Mesenteric fat pad (tissue), 1 donor: ENCODE results near the gene SKP1. TPM values are rescaled to one million over a fixed set of nuclear protein-coding genes. Genes with fewer than 3 reads are reported as not detected.
"Not testable (repeated sequence)": the region's sequence is repeated elsewhere in the genome, so short reads cannot be mapped to it uniquely, and the experiment has no call there.

Experiments
- DNase-seq: peaks from one replicate; pipeline ENCODE4 v3.0.0-alpha.2; 2020; ENCODE audit warnings: low spot score
- long read RNA-seq: library from polyadenylated mRNA; unstranded; transcript quantifications from one replicate; pipeline ENCODE4 v2.0.0, GENCODE V29; 2020
- total RNA-seq: library from RNA; stranded (reverse); fragmentation: NEBNext Ultra II Directional; extraction: Animal tissue kit (Norgen Biotek cat#: 25700); gene quantifications from one replicate; pipeline ENCODE4 v1.2.1, GENCODE V29; 2021
- donor health status: DM: yes; HTN: yes; CAD: no.

SKP1 gene
- 288 TPM for total RNA-seq
- long read RNA-seq, full-length matches to known transcripts, result 514 of 528 reads
- long read RNA-seq, partial matches to known transcripts, result 6 of 528 reads
- long read RNA-seq, other reads (novel, unspliced or antisense), result 8 of 528 reads

DNA sequence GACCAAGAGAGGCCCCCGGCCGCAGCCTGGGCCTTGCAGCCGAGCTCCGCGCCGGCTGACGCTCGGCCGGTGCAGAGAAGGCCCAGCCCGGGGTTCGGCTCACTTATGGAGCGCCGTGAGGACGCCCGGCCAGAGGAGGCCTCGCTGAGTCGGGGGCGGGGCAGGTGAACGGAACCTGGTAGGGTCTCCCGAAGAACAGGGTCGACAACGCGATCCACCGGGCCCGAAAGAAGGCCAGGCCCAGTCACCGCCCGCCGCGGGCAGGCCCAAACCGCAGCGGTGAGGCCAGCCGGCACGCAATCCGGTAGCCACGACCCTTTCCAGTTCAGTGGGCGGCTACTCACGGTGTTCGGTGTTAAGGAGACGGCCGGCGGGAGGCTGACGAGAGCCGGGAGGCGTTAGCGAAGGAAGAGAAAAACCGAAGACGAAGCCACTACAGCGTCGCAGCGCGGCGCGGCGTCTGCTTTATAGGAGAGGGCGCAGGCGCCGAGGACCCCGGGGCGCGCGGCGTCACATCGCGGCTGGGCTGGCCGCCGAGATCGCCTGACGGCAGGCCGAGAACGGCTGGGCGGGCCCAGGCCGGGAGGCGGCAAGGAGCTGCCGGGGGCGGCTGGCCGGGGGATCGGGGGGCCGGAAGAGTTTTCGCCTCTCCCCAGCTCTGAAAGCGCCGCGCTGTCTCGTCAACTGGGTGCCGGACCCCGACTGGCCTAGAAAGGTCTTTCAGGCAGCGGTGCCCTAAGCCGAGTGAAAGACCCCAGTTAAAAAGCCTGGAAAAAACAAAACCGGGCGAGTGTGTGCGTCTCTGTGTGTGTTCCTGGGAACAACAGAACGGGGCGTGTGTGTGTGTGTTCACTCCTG, at the start of gene SKP1:
Gene SKP1, minus strand, starts transcription at position 440 of the 858 bp plus-strand sequence. CDS start 2,928 bp downstream, outside the sequence.
- DNase-seq, result peak; percentile 95

DNA sequence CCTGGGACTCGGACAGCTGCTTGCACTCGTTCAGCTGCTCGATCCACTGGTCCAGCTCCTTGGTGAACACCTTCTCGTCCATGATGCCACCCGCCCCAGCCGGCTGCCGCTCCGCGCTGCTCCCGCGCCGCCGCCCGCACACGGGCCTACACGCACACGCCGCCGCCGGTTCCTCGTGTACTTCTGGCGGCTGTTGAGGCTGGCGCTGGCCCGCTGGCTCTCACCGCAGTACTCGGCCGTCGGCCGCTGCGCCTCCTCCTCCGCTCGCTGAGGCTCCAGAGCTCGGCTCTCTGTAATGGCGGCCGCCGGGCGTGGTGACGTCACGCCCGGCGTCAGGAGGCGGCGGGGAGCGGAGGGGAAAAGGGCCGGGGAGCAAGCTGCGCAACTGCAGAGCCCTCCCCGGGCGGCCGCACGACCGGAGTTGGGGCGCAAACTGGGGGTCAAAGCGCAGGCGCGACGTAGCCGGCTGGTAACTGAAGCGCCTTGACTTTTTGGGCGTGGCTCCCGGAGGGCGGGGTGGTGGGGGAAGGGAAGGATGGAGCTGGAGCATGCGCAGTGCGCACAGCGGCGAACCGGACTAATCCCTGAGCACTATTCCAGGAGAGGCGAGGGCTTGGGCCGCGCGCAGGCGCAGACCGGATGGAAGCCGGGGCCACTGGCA, 49.2 kb upstream of the SKP1 start, which contains the start of gene PPP2CA:
Gene PPP2CA, minus strand, starts transcription at position 294 of the 661 bp plus-strand sequence. Its CDS starts 212 bp downstream, at position 82.
- peak; percentile 100 for DNase-seq

DNA sequence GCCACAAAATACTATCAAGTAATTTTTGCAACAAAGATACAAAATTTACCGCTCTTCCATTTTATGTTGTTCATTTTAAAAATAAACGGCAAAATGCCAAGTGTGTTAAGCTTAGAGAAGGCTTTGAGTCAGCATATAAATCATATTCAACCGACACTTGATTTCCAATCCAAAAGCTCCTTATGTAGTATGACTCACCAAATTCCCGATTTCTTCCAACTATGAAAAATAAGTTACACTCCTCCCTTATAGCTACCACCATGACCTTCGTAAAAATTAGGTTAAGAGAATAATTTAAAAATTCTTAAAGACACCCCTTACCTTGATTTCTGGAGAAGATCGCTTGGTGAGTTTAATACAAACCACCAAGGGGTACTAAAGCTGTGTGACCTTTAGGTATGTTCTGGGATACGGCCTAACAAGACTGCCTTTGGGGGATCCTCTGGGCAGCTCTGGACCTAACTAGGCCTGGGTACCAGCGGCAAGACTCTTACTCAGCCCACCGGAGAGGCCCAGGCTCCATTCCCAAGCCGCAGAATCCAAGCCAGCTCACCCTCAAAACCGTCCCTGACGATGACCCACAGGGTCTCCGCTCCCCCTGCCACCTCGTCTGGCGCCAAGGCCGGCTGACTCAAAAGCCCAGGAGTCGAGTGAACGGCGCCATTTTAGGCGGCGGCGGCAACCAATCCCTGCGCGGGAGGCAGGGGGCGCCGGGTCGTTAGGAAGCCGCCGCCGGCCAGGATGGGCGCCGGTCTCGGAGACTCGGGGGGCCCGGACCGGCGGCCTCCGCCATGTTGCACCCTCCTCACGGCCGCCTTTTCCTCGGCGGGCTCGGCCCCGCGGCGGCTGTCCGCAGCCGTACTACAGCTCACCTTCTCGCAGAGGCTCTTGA, 48.4 kb upstream of the SKP1 start:
- peak; percentile 92 for DNase-seq

DNA sequence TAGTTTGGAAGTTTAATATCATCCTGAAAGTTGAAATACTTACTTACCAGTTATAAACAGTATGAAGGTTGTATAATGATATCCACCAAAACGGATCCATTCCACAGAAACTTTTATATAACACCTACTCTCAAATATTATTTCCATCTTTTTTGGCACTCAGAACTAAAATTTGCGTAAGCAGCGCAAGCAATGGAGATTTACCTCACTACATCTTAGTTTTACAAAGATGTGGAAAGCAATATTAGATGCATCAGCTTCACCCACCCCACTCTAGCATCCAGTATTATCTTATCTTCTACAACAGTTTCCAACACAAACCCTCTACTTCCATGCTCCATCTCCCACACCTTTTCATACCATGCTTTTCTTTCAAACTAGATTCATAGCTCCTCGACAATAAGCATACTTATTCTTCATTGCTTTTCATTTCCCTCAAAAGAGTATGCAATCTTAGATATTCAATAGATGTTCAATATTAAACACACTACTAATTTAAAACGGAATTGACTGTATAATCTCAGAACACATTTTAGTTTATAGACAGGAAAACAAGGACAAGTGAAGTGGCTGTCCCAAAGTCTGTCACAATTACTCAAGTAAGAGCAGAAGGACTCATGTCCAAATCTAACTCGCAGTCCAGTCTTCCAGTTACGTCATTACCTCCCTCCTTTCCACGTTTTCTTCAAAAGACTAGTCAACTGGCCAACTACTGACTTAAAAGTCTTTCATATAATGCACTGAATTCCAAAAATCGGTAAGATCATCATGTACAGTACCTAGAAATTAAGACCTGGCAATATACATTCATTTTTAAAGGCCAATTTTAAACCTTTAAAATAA, 46.9 kb upstream of the SKP1 start:
- DNase-seq, result no peak

DNA sequence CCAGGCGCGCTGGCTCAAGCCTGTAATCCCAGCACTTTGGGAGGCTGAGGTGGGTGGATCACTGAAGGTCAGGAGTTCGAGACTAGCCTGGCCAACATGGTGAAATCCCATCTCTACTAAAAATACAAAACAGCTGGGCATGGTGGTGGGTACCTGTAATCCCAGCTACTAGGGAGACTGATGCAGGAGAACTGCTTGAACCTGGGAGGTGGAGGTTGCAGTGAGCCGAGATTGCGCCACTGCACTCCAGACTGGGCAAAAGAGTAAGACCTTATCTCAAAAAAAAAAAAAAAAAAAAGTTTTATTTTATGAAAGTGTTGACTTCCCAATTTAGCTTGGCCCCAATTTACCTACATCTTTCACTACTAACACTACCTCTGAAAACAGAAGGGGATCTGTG, 44.9 kb upstream of the SKP1 start:
- DNase-seq, result not testable (repeated sequence)

DNA sequence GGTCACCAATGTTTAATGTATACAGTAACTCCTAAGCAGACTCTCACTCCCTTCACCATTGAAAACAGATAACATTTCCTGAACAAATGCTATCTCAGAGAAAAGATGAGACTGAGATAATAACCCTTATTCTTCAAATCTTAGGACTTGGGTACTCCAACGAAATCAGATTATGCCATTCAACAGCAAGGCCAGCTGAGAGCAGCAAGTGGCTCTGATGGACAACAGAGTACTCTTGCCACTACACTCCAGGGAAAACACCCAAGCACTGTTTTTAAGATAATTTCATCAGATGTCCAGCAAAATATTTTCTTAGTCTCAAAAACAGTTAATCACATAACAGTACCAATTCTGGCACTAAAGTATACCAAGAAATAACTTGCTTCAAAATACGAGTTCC, 39.0 kb upstream of the SKP1 start:
- DNase-seq, result no peak

DNA sequence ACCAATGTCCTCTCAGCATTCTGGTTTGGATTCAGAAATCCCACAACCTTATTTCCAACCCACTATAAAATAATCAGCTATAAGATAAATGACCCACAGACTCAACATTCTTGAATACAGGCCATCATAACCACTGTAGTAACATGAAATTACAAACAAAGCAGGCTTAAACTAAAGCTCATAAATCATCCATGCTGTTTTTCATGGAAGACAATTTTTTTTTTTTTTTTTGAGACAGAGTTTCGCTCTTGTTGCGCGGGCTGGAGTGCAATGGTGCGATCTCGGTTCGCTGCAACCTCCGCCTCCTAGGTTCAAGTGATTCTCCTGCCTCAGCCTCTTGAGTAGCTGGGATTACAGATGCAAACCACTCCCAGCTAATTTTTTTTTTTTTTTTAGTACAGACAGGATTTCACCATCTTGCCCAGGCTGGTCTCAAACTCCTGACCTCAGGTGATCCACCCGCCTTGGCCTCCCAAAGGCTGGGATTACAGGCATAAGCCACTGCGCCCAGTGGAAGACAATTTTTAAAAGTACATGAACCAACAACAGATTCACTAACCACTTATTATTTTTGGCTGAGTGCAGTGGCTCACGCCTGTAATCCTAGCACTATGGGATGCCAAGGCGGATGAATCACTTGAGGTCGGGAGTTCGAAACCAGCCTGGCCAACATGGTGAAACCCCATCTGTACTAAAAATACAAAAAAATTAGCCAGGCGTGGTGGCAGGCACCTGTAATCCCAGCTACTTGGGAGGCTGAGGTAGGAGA, 34.7 kb upstream of the SKP1 start:
- not testable (repeated sequence) for DNase-seq

DNA sequence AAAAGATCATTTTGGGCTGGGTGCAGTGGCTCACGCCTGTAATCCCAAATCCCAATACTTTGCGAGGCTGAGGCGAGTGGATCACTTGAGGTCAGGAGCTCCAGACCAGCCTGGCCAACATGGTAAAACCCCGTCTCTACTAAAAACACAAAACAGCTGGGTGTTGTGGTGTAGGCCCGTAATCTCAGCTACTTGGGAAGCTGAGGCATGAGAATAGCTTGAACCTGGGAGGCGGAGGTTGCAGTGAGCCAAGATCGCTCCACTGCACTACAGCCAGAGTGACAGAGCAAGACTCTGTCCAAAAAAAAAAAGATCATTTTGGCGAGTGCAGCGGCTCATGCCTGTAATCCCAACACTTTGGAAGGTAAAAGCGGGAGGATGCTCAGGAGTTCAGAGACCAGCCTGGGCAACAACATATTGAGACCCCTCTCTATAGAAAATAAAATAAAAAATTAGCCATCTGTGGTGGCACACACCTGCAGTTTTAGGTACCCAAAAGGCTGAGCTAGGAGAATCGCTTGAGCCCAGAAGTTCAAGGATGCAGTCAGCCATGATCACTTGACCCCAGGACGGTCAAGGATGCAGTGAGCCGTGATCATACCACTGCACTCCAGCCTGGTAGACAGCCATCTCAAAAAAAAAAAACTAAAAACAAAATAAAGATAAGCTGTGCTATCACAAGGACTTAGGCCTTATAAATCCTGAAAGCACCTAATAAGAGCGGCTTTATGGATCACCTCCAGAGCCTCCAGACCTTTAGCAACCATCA, 32.9 kb upstream of the SKP1 start:
- no peak for DNase-seq

DNA sequence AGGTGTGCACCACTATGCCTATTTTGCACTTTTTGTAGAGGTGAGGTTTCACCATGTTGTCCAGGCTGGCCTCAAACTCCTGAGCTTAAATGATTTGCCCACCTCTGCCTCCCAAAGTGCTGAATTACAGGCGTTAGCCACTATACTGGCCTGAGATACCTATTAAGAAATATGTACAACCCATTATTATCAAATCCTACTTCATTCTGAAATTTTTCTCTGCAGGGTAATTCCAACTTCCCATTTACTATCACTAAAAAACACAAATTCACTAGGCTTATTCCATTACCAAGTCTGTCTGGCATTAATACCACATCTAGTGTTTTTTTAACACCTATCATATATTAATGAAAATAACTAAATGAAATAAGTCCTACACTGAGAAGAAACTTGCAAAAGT, 30.9 kb upstream of the SKP1 start:
- DNase-seq, result no peak

DNA sequence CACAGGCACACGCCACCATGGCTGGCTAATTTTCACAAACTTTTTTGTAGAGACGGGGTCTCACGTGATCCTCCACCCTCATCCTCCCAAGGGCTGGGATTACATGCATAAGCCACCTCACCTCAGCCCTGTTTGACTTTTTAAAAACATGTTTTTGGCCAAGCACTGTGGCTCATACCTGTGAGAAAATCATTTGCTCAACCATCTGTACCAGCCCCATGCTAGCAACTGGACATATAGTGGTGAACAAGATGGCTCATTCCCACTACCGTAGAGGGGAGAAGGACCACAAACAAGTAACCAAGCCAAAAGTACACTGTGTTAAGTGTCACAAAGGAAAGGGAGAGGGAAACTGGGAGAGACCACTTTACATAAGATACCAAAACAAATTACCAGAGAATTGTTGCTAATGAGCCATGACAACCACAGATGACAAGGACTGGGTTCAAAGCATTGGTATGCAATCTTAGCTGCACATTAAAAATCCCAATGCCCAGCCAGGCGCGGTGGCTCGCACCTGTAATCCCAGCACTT, 29.9 kb upstream of the SKP1 start:
- DNase-seq, result no peak

DNA sequence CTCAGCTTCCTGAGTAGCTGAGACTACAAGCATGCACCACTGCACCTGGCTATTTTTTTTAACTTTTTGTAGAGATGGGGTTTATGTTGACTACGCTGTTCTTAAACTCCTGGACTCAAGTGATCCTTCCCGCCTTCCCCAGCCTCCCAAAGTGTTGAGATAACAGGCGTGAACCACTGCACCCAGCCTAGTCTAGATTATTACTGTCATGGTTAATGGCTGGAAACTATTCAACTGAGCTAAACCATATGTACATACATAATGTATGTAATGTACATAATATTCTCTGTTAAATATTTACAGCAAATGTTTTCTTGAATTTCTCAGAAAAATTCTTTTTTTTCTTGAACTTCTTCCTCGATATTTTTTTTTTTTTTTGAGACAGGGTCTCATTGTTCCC, 27.8 kb upstream of the SKP1 start:
- DNase-seq, result no peak

DNA sequence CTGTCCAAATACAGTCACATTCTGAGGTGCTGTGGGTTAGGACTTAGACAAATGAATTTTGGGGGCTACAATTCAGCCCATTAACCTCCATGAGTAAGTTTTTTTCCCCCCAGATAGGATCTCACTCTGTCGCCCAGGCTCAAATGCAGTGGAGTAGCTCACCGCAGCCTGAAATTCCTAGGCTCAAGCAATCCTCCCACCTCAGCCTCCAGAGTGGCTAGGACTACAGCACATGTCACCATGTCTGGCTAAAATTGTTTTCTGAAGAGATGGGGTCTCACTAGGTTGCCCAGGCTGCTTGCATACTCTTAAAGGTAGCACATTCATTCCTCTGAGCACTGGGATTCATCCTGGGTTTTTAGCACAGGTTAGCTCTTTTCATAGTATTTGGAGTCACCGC, 26.9 kb upstream of the SKP1 start:
- DNase-seq, result no peak

DNA sequence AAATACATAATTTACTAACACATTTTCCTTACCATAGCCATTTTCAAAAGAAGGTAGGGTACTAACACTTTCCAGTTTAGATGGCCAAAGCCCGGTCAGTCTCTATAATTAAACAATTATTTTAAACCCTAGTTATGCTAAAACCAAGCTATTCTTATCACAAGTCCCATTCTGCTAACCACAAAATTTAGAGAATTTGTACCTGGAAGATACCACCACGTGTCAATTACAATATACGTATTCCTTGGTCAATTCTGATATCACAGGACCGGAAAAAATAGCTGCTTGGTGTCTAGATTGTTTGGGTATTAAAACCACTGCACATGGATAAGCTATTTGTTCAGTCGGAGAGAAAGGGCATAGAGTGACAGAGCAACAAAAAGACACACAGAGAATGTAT, 18.9 kb upstream of the SKP1 start:
- DNase-seq, result no peak

DNA sequence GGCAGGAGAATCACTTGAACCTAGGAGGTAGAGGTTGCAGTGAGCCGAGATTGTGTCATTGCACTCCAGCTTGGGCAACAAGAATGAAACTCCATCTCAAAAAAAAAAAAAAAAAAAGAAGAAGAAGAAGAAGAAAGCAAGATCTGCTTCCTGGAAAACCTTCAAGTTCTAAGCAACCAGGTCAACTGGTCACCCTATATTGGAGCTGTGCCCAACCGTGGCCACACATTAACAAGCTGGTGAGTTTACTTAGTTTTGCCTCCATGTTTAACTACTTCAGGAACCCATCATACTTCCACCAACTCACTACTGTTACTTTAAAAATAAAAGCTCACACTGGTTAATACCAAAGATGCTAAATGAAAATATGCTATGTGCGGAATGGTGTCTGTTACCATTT, 12.3 kb upstream of the SKP1 start:
- DNase-seq, result no peak

DNA sequence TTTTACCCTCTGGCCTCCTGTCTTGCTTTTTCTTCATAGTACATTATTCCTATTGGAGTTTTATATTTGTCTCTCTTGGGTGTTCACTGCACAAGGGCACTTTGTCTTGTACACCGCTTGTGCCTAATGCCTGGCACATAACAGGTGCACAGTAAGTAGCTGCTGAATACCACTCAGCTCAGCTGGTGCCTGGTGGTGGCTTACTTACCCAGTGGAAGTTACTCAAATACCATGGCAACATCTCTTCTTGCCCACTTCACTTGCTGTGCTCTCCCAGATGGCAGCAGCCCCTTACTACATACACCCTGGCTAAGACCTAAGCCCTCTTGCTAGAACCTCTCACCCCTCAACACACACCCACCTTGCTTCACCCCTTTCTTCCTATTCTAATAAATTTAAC, 11.3 kb upstream of the SKP1 start:
- no peak for DNase-seq

DNA sequence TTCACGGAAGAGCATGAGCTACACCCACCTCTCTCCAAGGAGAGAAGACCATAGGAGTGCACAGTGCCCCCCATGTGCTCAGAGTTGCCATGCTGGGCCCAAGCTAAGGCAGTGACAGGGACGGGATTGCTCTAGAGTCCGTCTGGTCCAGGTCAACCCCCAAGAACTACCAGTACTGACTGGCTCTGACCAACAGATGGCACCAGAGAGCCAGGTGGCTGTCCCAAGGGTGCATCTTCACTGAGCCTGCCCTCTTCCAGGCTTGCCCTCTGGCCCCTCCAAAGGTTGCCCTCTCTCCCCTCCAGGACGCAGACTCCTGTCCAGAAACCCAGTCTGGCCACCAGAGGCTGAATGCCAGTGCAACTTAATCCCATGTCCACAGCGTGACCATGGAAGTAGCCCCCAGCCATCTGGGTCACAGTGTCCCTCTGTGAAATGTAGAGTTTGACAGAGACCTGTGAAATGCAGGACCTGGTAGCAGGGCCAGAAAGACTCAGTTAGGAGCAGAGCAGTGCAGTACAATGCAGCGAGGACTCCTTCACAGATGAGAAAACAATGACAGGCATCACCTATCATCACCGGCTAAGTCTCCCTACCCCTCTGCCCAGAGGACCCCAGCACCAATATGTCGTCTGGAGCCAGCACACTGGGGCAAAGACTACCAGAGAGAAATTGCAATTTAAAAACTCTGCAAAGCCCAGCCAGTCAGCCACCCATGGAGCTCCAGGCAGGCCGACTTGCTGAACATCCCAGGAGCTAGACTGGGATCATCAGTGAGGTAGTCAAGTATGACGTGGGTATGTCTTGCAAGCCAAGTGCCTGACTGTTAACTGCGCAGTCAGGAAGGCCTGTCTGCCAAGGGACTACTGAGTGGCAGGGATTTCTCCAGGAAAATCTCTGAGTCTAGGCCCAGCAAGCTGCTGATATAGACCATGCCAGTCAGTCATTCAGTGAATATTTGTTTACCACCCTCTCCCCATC, 7.7 kb upstream of the SKP1 start:
- DNase-seq, result no peak

DNA sequence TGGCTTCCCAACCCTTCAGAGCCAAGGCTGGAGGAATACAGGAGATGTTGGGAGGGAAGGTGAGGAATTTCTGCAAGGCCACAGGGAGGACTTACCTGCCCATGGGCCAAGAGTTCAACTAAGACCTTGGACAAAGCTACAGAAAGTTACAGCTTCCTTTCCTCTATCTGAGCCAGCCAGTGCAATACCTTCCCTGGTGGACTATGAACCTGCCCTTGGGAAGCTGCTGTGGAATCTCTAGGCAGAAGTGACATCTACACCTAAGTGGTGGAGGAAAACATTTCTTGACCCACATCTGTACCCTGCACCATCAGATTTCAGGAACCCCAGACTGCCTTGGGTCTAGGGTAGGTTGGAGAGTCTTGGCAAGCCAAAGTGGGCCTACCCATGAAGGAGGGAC, 6.7 kb upstream of the SKP1 start:
- no peak for DNase-seq

DNA sequence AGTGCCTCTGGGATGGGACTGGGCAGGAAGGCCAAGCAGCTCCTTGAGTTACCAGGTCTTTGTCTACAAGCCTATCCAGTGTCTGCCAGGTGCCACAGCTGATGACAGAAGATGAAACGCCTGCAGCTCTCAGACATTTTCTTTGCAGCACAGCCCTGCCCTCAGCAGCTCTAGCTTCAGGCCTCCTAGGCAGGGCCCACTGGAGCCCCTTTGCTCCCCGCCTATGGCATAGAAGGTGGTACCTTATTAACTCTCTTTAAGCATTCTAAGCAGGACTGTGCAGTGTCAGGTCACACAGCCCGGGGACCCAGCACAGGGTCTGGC, 1.3 kb upstream of the SKP1 start:
- no peak for DNase-seq
